NB4 (cell line): ENCODE results near the gene MB.

Source experiments
- CTCF ChIP-seq: IDR thresholded peaks from one replicate; pipeline ENCODE4 v1.5.1; 2012; ENCODE audit warnings: low read depth, low read length
- MAX ChIP-seq: IDR thresholded peaks from 2 replicates; pipeline ENCODE4 v1.6.1; 2011; ENCODE audit warnings: low read depth, low read length
- POLR2A ChIP-seq: IDR thresholded peaks from 2 replicates; pipeline ENCODE4 v1.6.1; 2011; ENCODE audit warnings: mild to moderate bottlenecking; ENCODE audit not compliant: insufficient read length; ENCODE audit errors: extremely low read depth

- TF ChIP-seq CTCF (no peak), POLR2A (no peak), MAX (no peak)
Observed at GRCh38 chr22:35633520-35633919, 16.4 kb upstream of the MB start.
